Loucy (cell line): ENCODE results near the gene LTB4R2.

Source experiments
- H2AFZ ChIP-seq: fragments of 200-600 bp; sonication (generic); 2 replicates; pipeline ENCODE4 v1.6.0; 2016; ENCODE audit warnings: antibody characterized with exemption, mild to moderate bottlenecking, low read length, moderate library complexity
- H3F3A ChIP-seq: fragments of 200-600 bp; 2 replicates; pipeline ENCODE4 v1.6.0; 2016; ENCODE audit warnings: antibody characterized with exemption, low read depth, mild to moderate bottlenecking
- H3K27me3 ChIP-seq: fragments of 200-600 bp; sonication (generic); 2 replicates; pipeline ENCODE4 v1.6.1; 2014; ENCODE audit warnings: low read length, mild to moderate bottlenecking; ENCODE audit not compliant: insufficient read depth, poor library complexity, severe bottlenecking
- H3K36me3 ChIP-seq: fragments of 200-600 bp; sonication (generic); 2 replicates; pipeline ENCODE4 v1.6.1; 2016; ENCODE audit warnings: low read length; ENCODE audit not compliant: insufficient read depth
- H3K4me1 ChIP-seq: fragments of 200-600 bp; sonication (generic); 2 replicates; pipeline ENCODE4 v1.5.1; 2014; ENCODE audit warnings: low read length, mild to moderate bottlenecking; ENCODE audit not compliant: insufficient read depth, poor library complexity, severe bottlenecking
- H3K4me2 ChIP-seq: fragments of 200-600 bp; sonication (generic); 2 replicates; pipeline ENCODE4 v1.6.0; 2014; ENCODE audit warnings: antibody characterized with exemption, low read length, low read depth, mild to moderate bottlenecking; ENCODE audit not compliant: poor library complexity, severe bottlenecking
- H3K4me3 ChIP-seq: fragments of 200-600 bp; sonication (generic); 2 replicates; pipeline ENCODE4 v1.5.1; 2014; ENCODE audit warnings: low read length, mild to moderate bottlenecking, mixed read lengths; ENCODE audit not compliant: poor library complexity, severe bottlenecking
- H3K79me2 ChIP-seq: fragments of 200-600 bp; sonication (generic); 2 replicates; pipeline ENCODE4 v1.6.1; 2014; ENCODE audit warnings: low read length; ENCODE audit not compliant: insufficient read depth
- H3K9ac ChIP-seq: fragments of 200-600 bp; sonication (generic); 2 replicates; pipeline ENCODE4 v1.6.0; 2014; ENCODE audit warnings: mild to moderate bottlenecking, low read depth, low read length, moderate library complexity; ENCODE audit not compliant: poor library complexity, severe bottlenecking
- H3K9me2 ChIP-seq: fragments of 200-600 bp; sonication (generic); replicated peaks from 2 replicates; pipeline ENCODE4 v1.6.1; 2016; ENCODE audit warnings: low read depth, low read length, mixed read lengths
- H3K9me3 ChIP-seq: fragments of 200-600 bp; sonication (generic); 2 replicates; pipeline ENCODE4 v1.6.1; 2014; ENCODE audit warnings: mild to moderate bottlenecking, antibody characterized with exemption, low read length, low read depth; ENCODE audit not compliant: insufficient read depth
- H4K20me1 ChIP-seq: fragments of 200-600 bp; sonication (generic); 2 replicates; pipeline ENCODE4 v1.6.0; 2014; ENCODE audit warnings: antibody characterized with exemption, low read length, mild to moderate bottlenecking; ENCODE audit not compliant: insufficient read depth, poor library complexity, severe bottlenecking
- EZH2phosphoT487 ChIP-seq: fragments of 200-600 bp; IDR thresholded peaks from 2 replicates; pipeline ENCODE4 v1.6.1; 2018; ENCODE audit warnings: antibody characterized with exemption, mild to moderate bottlenecking, moderate library complexity, borderline replicate concordance
- TF ChIP-seq, protein P1 (sequence below): fragments of 200-600 bp; sonication (generic); conservative IDR thresholded peaks from 2 replicates; pipeline ENCODE4 v1.5.1; 2014; ENCODE audit warnings: mild to moderate bottlenecking, antibody characterized with exemption, low read length

The LTB4R2 gene

DNA sequence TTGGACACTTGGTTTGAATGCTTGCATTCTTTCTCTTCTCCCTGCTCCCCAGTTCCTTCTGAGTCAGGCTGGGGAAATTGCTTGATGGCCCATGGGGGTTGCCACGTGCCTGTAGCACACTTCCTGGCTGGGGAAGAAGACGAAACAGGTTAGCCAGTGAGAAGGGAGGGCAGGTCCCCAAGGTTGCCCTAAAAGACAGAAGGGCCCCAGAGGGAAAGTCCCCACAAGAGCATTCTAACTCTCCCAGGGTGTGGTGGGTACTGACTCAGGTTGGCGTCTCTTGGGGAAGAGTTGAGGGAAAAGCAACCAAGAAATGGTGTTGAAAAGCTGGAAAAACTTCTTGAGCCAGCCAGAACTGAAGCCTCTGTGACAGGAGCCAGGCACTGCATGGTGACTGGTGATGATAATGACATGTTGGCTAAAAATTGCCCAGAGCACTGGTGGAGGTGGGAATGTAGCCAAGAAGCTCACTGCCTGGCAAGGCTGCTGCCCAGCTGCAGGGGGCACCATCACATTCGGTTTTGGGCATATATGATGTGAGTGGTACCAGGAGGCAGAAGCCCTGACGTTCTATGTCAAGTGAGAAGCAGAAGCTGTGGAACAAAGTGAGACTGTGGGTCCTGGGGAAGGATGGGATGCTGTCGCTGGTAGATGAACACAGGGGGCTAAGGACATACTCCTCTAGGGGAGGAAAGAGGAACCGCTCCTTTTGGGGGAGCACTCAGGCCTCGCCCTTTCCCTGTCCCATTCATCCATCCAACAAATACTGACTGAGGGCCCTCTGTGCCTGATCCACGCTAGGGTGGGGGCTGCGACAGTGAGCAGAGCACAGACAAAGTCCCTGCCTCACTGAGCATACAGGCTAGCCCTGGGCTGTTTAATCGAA is 30.4 kb upstream of the LTB4R2 start:
- Histone ChIP-seq H3K4me2 (peak overlapping the region; percentile 41), H4K20me1 (no peaks in the 10 kb centered on the region), H3F3A (no peaks in the 10 kb centered on the region), H3K79me2 (no peaks in the 10 kb centered on the region), H3K4me1 (peaks cover 24% of the 10 kb centered on the region), H3K9ac (no peak overlapping the region), H3K9me3 (no peaks in the 10 kb centered on the region), H3K9me2 (no peaks in the 10 kb centered on the region), H2AFZ (no peak overlapping the region), H3K4me3 (no peak overlapping the region), H3K36me3 (no peaks in the 10 kb centered on the region), H3K27me3 (no peaks in the 10 kb centered on the region)
- TF ChIP-seq EZH2phosphoT487 = no peak
- TF ChIP-seq, protein P1, sequence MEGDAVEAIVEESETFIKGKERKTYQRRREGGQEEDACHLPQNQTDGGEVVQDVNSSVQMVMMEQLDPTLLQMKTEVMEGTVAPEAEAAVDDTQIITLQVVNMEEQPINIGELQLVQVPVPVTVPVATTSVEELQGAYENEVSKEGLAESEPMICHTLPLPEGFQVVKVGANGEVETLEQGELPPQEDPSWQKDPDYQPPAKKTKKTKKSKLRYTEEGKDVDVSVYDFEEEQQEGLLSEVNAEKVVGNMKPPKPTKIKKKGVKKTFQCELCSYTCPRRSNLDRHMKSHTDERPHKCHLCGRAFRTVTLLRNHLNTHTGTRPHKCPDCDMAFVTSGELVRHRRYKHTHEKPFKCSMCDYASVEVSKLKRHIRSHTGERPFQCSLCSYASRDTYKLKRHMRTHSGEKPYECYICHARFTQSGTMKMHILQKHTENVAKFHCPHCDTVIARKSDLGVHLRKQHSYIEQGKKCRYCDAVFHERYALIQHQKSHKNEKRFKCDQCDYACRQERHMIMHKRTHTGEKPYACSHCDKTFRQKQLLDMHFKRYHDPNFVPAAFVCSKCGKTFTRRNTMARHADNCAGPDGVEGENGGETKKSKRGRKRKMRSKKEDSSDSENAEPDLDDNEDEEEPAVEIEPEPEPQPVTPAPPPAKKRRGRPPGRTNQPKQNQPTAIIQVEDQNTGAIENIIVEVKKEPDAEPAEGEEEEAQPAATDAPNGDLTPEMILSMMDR = peak; percentile 74

DNA sequence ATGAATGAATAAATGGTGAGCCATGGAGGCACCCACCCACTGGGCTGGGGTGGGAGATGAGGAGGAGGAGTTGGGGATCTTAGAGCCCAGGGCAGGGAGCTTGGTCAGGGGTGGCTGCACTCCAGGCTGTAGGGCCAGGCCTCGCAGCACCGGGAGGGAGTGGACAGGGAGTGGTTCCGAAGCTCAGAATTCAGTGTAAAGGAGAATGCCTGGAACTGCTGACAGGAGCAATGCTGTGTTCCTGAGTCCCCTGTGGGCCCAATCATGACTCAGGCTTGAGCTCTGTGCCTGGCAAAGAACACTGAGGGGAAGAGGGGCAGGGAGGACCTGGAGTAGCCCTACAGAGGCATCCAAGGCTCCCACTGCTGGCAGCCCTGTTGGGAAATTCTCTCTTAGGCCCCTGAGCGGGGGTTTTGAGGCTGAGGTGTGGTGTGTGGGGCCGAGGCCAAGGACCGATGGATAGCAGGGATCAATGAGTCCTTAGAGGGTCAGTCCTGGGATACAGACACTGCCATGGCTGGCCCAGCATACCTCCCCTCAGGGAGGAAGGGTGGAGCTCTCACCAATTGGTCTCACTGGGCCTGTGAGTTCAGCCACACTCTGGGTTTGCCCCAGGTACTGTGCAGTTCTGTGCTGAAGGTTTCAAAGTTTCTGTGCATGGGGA is 29.0 kb upstream of the LTB4R2 start:
- no peak overlapping the region for H3K9ac ChIP-seq
- H3K4me2 ChIP-seq = no peak overlapping the region
- no peak overlapping the region for H3K4me3 ChIP-seq
- TF ChIP-seq, protein P1 = no peak
- no peak for TF ChIP-seq EZH2phosphoT487
- peaks cover 24% of the 10 kb centered on the region for H3K4me1 ChIP-seq
- no peak overlapping the region for H2AFZ ChIP-seq
- no peaks in the 10 kb centered on the region for H3K9me2 ChIP-seq
- no peaks in the 10 kb centered on the region for H3K9me3 ChIP-seq
- no peaks in the 10 kb centered on the region for H3K79me2 ChIP-seq
- no peaks in the 10 kb centered on the region for H3K36me3 ChIP-seq
- H3F3A ChIP-seq = no peaks in the 10 kb centered on the region
- H4K20me1 ChIP-seq = no peaks in the 10 kb centered on the region
- H3K27me3 ChIP-seq = no peaks in the 10 kb centered on the region

DNA sequence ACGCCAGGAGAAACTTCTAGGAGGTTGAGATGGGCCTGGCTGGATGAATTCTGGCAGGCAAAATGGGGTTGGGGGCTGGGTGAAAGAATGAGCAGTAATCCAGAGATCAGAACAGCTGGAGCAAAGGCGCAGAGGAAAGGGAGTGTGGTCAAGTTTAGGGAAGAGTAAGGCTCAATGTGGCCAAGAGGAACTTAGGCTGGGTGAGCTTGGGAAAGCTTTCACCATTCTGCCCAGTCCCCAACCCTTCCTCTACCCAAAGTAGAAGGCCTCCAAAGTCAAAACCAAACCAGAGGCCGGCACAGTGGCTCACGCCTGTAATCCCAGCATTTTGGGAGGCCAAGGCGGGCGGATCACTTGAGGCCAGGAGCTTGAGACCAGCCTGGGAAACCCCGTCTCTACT is 28.3 kb upstream of the LTB4R2 start:
- no peak overlapping the region for H3K4me2 ChIP-seq
- no peaks in the 10 kb centered on the region for H3K36me3 ChIP-seq
- no peak overlapping the region for H2AFZ ChIP-seq
- TF ChIP-seq, protein P1 = no peak
- no peak for TF ChIP-seq EZH2phosphoT487
- no peak overlapping the region for H3K9ac ChIP-seq
- H3K27me3 ChIP-seq = no peaks in the 10 kb centered on the region
- no peaks in the 10 kb centered on the region for H3K9me2 ChIP-seq
- no peaks in the 10 kb centered on the region for H4K20me1 ChIP-seq
- no peaks in the 10 kb centered on the region for H3F3A ChIP-seq
- no peaks in the 10 kb centered on the region for H3K9me3 ChIP-seq
- H3K4me3 ChIP-seq = no peak overlapping the region
- peaks cover 24% of the 10 kb centered on the region for H3K4me1 ChIP-seq
- H3K79me2 ChIP-seq = no peaks in the 10 kb centered on the region
